Measurements from ENCODE around the gene TMPRSS4.

The TMPRSS4 gene

DNA sequence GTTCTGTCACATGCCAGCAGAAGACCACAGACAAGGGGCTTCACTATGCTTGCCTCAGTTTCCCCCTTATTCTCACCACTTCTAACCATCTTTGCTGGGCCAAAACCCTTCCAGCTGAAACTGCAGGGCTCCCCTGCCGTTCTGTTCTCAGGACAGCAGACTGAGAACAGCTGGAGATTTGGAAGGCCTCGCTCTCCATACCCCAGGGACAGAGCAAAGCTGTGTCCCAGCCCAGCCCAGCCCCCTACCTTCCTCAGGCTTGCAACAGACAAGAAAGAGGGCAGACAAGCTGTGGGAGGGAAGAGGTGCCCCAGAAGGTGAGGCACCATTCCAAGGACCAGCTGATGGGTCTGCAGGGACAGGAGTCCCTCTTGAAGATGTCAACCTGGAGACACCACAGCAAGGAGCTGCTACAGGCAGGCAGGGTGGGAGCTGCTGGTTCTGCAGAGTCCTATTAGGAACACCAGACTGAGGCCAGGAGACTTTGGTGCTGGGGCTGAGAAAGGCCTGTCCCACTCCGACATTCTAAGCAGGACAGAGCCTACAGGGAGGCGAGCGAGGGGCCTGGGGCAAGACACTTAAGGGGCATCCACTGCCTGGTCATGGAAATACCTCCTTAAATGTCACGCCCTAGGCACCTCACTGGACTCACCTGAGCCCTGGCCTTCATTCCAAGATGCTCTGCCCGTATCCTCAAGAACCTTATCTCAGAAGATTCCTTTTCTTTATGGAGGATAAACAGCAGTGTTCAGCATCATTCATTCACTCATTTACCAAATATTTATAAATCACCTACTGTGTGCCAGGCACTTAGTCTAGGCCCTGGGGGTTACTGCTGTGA, 92.6 kb downstream of the TMPRSS4 start:
- Mint-ChIP-seq H3K27ac (no peak overlapping the region), H3K27me3 (peaks cover 8% of the 10 kb centered on the region), H3K4me3 (no peak overlapping the region), H3K4me1 (ENCODE audit: low read depth) (no peaks in the 10 kb centered on the region), H3K9me3 (no peaks in the 10 kb centered on the region), H3K36me3 (ENCODE audit: low read depth) (no peaks in the 10 kb centered on the region)

DNA sequence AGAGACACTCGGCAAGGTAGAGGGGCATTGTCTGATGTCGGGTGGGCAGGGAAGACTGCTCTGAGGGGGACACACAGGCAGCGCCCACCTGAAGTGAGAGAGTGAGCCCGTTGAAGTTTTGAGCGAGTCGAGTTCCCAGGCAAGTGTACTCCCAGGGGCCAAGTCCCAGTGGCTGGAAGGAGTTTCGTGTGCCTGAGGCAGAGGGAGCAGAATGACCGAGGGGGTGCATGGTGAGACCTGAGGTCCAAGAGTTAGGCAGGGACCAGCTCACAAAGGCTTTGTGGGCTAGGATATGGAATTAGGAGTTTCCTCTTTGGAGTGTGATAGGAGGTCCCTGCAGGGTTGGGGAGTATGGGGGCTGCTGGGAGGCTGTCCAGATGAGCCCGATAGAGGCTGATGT, 93.4 kb downstream of the TMPRSS4 start:
- H3K4me3 Mint-ChIP-seq, result no peak overlapping the region
- H3K27me3 Mint-ChIP-seq, result peaks cover 8% of the 10 kb centered on the region
- no peaks in the 10 kb centered on the region for H3K9me3 Mint-ChIP-seq
- H3K4me1 Mint-ChIP-seq (ENCODE audit: low read depth), result no peaks in the 10 kb centered on the region
- no peaks in the 10 kb centered on the region for H3K36me3 Mint-ChIP-seq (ENCODE audit: low read depth)
- no peak overlapping the region for H3K27ac Mint-ChIP-seq

GRCh38 chr11:118170882-118171268, 94.0 kb downstream of the TMPRSS4 start:
- H3K4me3 Mint-ChIP-seq, result no peak overlapping the region
- H3K27ac Mint-ChIP-seq, result no peak overlapping the region
- H3K4me1 Mint-ChIP-seq (ENCODE audit: low read depth), result no peaks in the 10 kb centered on the region
- no peaks in the 10 kb centered on the region for H3K36me3 Mint-ChIP-seq (ENCODE audit: low read depth)
- no peaks in the 10 kb centered on the region for H3K9me3 Mint-ChIP-seq
- peaks cover 12% of the 10 kb centered on the region for H3K27me3 Mint-ChIP-seq
